ENCODE measurements around the gene HCRTR1. TPM values are rescaled to one million over a fixed set of nuclear protein-coding genes. Genes with fewer than 3 reads are reported as not detected.

Gene HCRTR1
- total and polyA plus RNA-seq, 2 of the 8 experiments (the other 6 are each of a cell fraction or from before 2014, with no cell fraction given), result 0.35 to 0.39 TPM

- POLR2A ChIA-PET (ENCODE audit: partially characterized antibody), result interaction anchor here (1.1 to 2.5 kb wide), 2 partner anchors 37 to 491 kb away, joined by 3 to 5 read pairs; no protein-coding TSS in a partner anchor
- Histone ChIP-seq H2BK12ac (ENCODE audit: low read depth, low read length) (no peak overlapping the region), H3K18ac (ENCODE audit: extremely low read depth, low read length) (no peak overlapping the region), H3K4me2 (ENCODE audit: insufficient read depth in 1 of 2, low read depth in 2 of 2, low read length in 2 of 2) (no peak overlapping the region), H3K79me2 (ENCODE audit: control insufficient read depth in 1 of 2, insufficient read depth in 2 of 2, low read length in 2 of 2) (no peaks in the 10 kb centered on the region), H3K79me1 (ENCODE audit: low read depth, low read length) (no peaks in the 10 kb centered on the region), H4K8ac (ENCODE audit: extremely low read depth, insufficient read depth, low read length) (no peak overlapping the region; the same call in 1 of the 2 replicates), H3K4me3 (ENCODE audit: extremely low read depth in 1 of 4, insufficient read depth in 2 of 4, low read depth in 3 of 4, low read length in 4 of 4) (no peak overlapping the region), H3K4me1 (replicated peaks in 1 of 4; ENCODE audit: control insufficient read depth in 3 of 4, insufficient read depth in 4 of 4, low read length in 3 of 4) (no peaks in the 10 kb centered on the region), H3K27ac (ENCODE audit: low read depth, low read length) (no peak overlapping the region), H4K5ac (ENCODE audit: insufficient read length, low read depth, low read length) (no peak overlapping the region), H4K91ac (replicated peaks; ENCODE audit: insufficient read length, low read length) (no peak overlapping the region), H2BK5ac (ENCODE audit: low read depth, low read length) (no peak overlapping the region; the same call in 1 of the 2 replicates), H2AK5ac (ENCODE audit: low read depth, low read length) (no peak overlapping the region), H2BK120ac (replicated peaks; ENCODE audit: low read depth, low read length) (no peak overlapping the region), H3K23ac (ENCODE audit: insufficient read length) (no peak overlapping the region), H3K4ac (replicated peaks; ENCODE audit: insufficient read length, low read depth, low read length) (no peak overlapping the region), H3K9ac (replicated peaks in 1 of 4; ENCODE audit: extremely low read depth in 1 of 4, low read depth in 3 of 4, low read length in 3 of 4) (no peak overlapping the region), H3K27me3 (replicated peaks in 1 of 4; ENCODE audit: control insufficient read depth in 3 of 4, extremely low read depth in 1 of 4, insufficient read depth in 3 of 4, low read length in 3 of 4) (no peaks in the 10 kb centered on the region), H3K56ac (replicated peaks; ENCODE audit: insufficient read length, low read depth, low read length) (no peak overlapping the region), H3K36me3 (ENCODE audit: control insufficient read depth in 2 of 4, insufficient read depth in 4 of 4, low read length in 3 of 4) (no peaks in the 10 kb centered on the region; a peak in 1 of 8 replicates), H3K9me3 (ENCODE audit: insufficient read depth in 2 of 2, low read depth in 1 of 2, low read length in 1 of 2) (no peaks in the 10 kb centered on the region), H3K14ac (ENCODE audit: insufficient read length) (no peak overlapping the region), H3K23me2 (ENCODE audit: low read depth, low read length) (no peaks in the 10 kb centered on the region), H2BK15ac (ENCODE audit: low read length) (no peak overlapping the region), H4K20me1 (replicated peaks in 1 of 2; ENCODE audit: control insufficient read depth in 1 of 2, insufficient read depth in 2 of 2, low read length in 2 of 2) (peaks cover 0 to 2% of the 10 kb centered on the region in 2 experiments), H2BK20ac (ENCODE audit: low read length) (no peak overlapping the region), H2AFZ (ENCODE audit: low read length) (no peak overlapping the region)
- WGBS, 2 experiments (ENCODE audit: extremely low coverage in 1 of 2, insufficient coverage in 1 of 2, insufficient read length in 1 of 2, insufficient replicate concordance in 2 of 2, low coverage in 1 of 2, low lambda C conversion rate in 2 of 2, missing lambda C conversion rate in 1 of 2), result 74% methylated on average over 4 of the region's 4 CpGs; no CpG with 5 or more reads in 1 of the 2 experiments
- CTCF ChIA-PET (ENCODE audit: partially characterized antibody), result interaction anchor here (1.0 to 6.7 kb wide), 5 partner anchors 8 to 133 kb away, joined by 5 to 52 read pairs (median 5); no protein-coding TSS in a partner anchor
- DNase-seq (ENCODE audit: low read depth in 1 of 2, low spot score in 2 of 2) (no peak), FAIRE-seq (no peak)
- TF ChIP-seq TBP (IDR thresholded peaks at IDR 0.05; ENCODE audit: low read depth, low read length) (no peak), RXRA (IDR thresholded peaks at IDR 0.05; ENCODE audit: insufficient read depth, low read depth, low read length) (no peak), BRCA1 (IDR thresholded peaks at IDR 0.05; ENCODE audit: low read depth, low read length) (no peak)
These were observed 38.3 kb downstream of the HCRTR1 start for GRCh38 chr1:31655756-31656155.
